Measurements from ENCODE around the gene ADD2. TPM values are rescaled to one million over a fixed set of nuclear protein-coding genes. Genes with fewer than 3 reads are reported as not detected.
A peak's percentile ranks its signal among the peaks of the same experiment; 100 is the strongest.

The ADD2 gene
- total RNA-seq, 6 experiments from 2014 or later: not detected

- Mint-ChIP-seq H3K9me3 (no peaks in the 10 kb centered on the region), H3K27me3 (ENCODE audit: insufficient read depth) (peaks cover 45% of the 10 kb centered on the region)
- DNase-seq: no peak
Measured at GRCh38 chr2:70691497-70692140, 76.4 kb downstream of the ADD2 start.

GRCh38 chr2:70690846-70691245 is 77.2 kb downstream of the ADD2 start:
- H3K27ac Mint-ChIP-seq: no peak overlapping the region
- no peak for TF ChIP-seq CTCF (IDR thresholded peaks at IDR 0.05)
- H3K36me3 Mint-ChIP-seq (ENCODE audit: low read depth): no peaks in the 10 kb centered on the region
- H3K4me3 Mint-ChIP-seq: no peak overlapping the region
- DNase-seq: no peak
- H3K4me1 Mint-ChIP-seq (ENCODE audit: low read depth): peaks cover 17% of the 10 kb centered on the region
- peaks cover 39% of the 10 kb centered on the region for H3K27me3 Mint-ChIP-seq (ENCODE audit: insufficient read depth)
- no peaks in the 10 kb centered on the region for H3K9me3 Mint-ChIP-seq

More at GRCh38 chr2:70691497-70692140, 76.4 kb downstream of the ADD2 start:
- no peaks in the 10 kb centered on the region for H3K36me3 Mint-ChIP-seq (ENCODE audit: low read depth)
- no peak overlapping the region for H3K27ac Mint-ChIP-seq
- TF ChIP-seq CTCF (IDR thresholded peaks at IDR 0.05): no peak
- H3K4me3 Mint-ChIP-seq: no peak overlapping the region
- peaks cover 11% of the 10 kb centered on the region for H3K4me1 Mint-ChIP-seq (ENCODE audit: low read depth)

- H3K9me3 Mint-ChIP-seq: no peaks in the 10 kb centered on the region
- H3K27me3 Mint-ChIP-seq (ENCODE audit: insufficient read depth): peaks cover 29% of the 10 kb centered on the region
- H3K27ac Mint-ChIP-seq: no peak overlapping the region
- no peak for TF ChIP-seq CTCF (IDR thresholded peaks at IDR 0.05)
- no peaks in the 10 kb centered on the region for H3K36me3 Mint-ChIP-seq (ENCODE audit: low read depth)
- DNase-seq: no peak
- H3K4me3 Mint-ChIP-seq: no peak overlapping the region
- peaks cover 17% of the 10 kb centered on the region for H3K4me1 Mint-ChIP-seq (ENCODE audit: low read depth)
Measured at GRCh38 chr2:70688427-70688826, 79.6 kb downstream of the ADD2 start.

GRCh38 chr2:70687461-70687795 is 80.6 kb downstream of the ADD2 start:
- H3K27me3 Mint-ChIP-seq (ENCODE audit: insufficient read depth): peaks cover 32% of the 10 kb centered on the region
- TF ChIP-seq CTCF (IDR thresholded peaks at IDR 0.05): no peak
- H3K27ac Mint-ChIP-seq: peak overlapping the region; percentile 38; the same call in 1 of the 2 replicates
- H3K4me1 Mint-ChIP-seq (ENCODE audit: low read depth): peaks cover 17% of the 10 kb centered on the region
- no peaks in the 10 kb centered on the region for H3K9me3 Mint-ChIP-seq
- no peaks in the 10 kb centered on the region for H3K36me3 Mint-ChIP-seq (ENCODE audit: low read depth)
- H3K4me3 Mint-ChIP-seq: no peak overlapping the region
- no peak for DNase-seq

GRCh38 chr2:70686577-70687460 is 81.2 kb downstream of the ADD2 start:
- no peaks in the 10 kb centered on the region for H3K36me3 Mint-ChIP-seq (ENCODE audit: low read depth)
- peaks cover 32% of the 10 kb centered on the region for H3K27me3 Mint-ChIP-seq (ENCODE audit: insufficient read depth)
- H3K27ac Mint-ChIP-seq: peak overlapping the region; percentile 38

More at GRCh38 chr2:70686577-70687460, 81.2 kb downstream of the ADD2 start:
- no peak overlapping the region for H3K4me3 Mint-ChIP-seq
- DNase-seq: peak; percentile 83
- peak; percentile 77 for TF ChIP-seq CTCF (IDR thresholded peaks at IDR 0.05)
- H3K9me3 Mint-ChIP-seq: no peaks in the 10 kb centered on the region
- peaks cover 17% of the 10 kb centered on the region for H3K4me1 Mint-ChIP-seq (ENCODE audit: low read depth)
